HepG2 (cell line): Measurements from ENCODE around the gene C1orf74. TPM values are rescaled to one million over a fixed set of nuclear protein-coding genes. Genes with fewer than 3 reads are reported as not detected.

Experiments used
- ATAC-seq: fragments of 200-7000 bp; cut with Tn5 transposase; 3 replicates; pipeline ENCODE4 v1.9.1; 2020; ENCODE audit warnings: mild to moderate bottlenecking, moderate library complexity
- BruUV-seq: library from RNA; stranded (reverse); fragments of 400-500 nt; replicated peaks from 2 replicates; lab custom pipeline; 2021; lab: Mats Ljungman, UMichigan
- CTCF ChIA-PET: fragments of 300-600 bp; formaldehyde crosslinking; extraction: SDS; loops from one replicate; lab custom pipeline; 2021; ENCODE audit warnings: low total read pairs, inconsistent platforms, low intra/inter-chr PET ratio; lab: Yijun Ruan, JAX
- POLR2A ChIA-PET: fragments of 350-600 bp; sonication (Branson Sonifier 250); formaldehyde crosslinking; loops from one replicate; lab custom pipeline; 2020; ENCODE audit warnings: antibody characterized with exemption, inconsistent platforms; lab: Yijun Ruan, JAX
- DNase-seq: peaks from one replicate; pipeline ENCODE4 v3.0.0-alpha.2; 2015; ENCODE audit warnings: low spot score
- FAIRE-seq: peaks from 3 replicates; lab custom pipeline; 2011; peaks lifted over from hg19 to GRCh38; lab: Jason Lieb, UNC
- H2AFZ ChIP-seq: one replicate; pipeline ENCODE4 v1.6.1; 2011; ENCODE audit warnings: low read length, inconsistent platforms
- H3K27ac ChIP-seq: fragments of 300-600 bp; 3 replicates; pipeline ENCODE4 v1.8.0; 2011; ENCODE audit warnings: mixed run types, mild to moderate bottlenecking, mixed read lengths, low read length, inconsistent platforms; ENCODE audit not compliant: insufficient read depth; ENCODE audit errors: extremely low read length
- H3K27me3 ChIP-seq, 2 experiments: fragments of 200-600 bp in 1 of 2; 2 replicates in 1 of 2; 3 replicates in 1 of 2; pipeline versions ENCODE4 v1.6.0 to v1.8.0; 2011; ENCODE audit warnings: low read length in 2 of 2, mild to moderate bottlenecking in 2 of 2, moderate library complexity in 2 of 2, inconsistent platforms in 1 of 2; ENCODE audit not compliant: insufficient read depth in 2 of 2, control insufficient read depth in 1 of 2
- H3K36me3 ChIP-seq, 2 experiments: fragments of 200-600 bp in 1 of 2; replicated peaks in 1 of 2; 2 replicates in 1 of 2; 3 replicates in 1 of 2; pipeline versions ENCODE4 v1.5.1 to v1.8.0; 2011; ENCODE audit warnings: low read length in 2 of 2, inconsistent platforms in 1 of 2; ENCODE audit not compliant: insufficient read depth in 2 of 2, control insufficient read depth in 1 of 2
- H3K4me1 ChIP-seq: 2 replicates; pipeline ENCODE4 v1.5.1; 2012; ENCODE audit warnings: low read length, inconsistent platforms; ENCODE audit not compliant: insufficient read depth
- H3K4me2 ChIP-seq: 2 replicates; pipeline ENCODE4 v1.6.0; 2011; ENCODE audit warnings: low read depth, low read length, inconsistent platforms
- H3K4me3 ChIP-seq, 3 experiments: fragments of 200-600 bp in 1 of 3; sonication (generic), shearing (Covaris generic) in 1 of 3; replicated peaks in 1 of 3; 2 replicates each; pipeline ENCODE4 v1.5.1; 2011 to 2016; ENCODE audit warnings: low read length in 3 of 3, inconsistent platforms in 2 of 3, low read depth in 2 of 3, mild to moderate bottlenecking in 2 of 3, control low read depth in 1 of 3, mixed read lengths in 1 of 3; ENCODE audit not compliant: insufficient read depth in 1 of 3
- H3K79me2 ChIP-seq: one replicate; pipeline ENCODE4 v1.6.1; 2011; ENCODE audit warnings: low read length, inconsistent platforms; ENCODE audit not compliant: insufficient read depth
- H3K9ac ChIP-seq: 2 replicates; pipeline ENCODE4 v1.6.0; 2011; ENCODE audit warnings: mild to moderate bottlenecking, low read depth, low read length, inconsistent platforms; ENCODE audit not compliant: insufficient read depth
- H3K9me3 ChIP-seq: 2 replicates; pipeline ENCODE4 v1.5.1; 2012; ENCODE audit warnings: mild to moderate bottlenecking, low read length
- H4K20me1 ChIP-seq: 2 replicates; pipeline ENCODE4 v1.6.0; 2011; ENCODE audit warnings: inconsistent platforms, mild to moderate bottlenecking, low read length, moderate library complexity; ENCODE audit not compliant: insufficient read depth
- CSRNP1 ChIP-seq: sonication (generic); formaldehyde crosslinking; IDR thresholded peaks from 2 replicates; pipeline ENCODE4 v1.8.1; 2023; ENCODE audit warnings: mild to moderate bottlenecking, missing genetic modification reagents
- DR1 ChIP-seq: sonication (generic); formaldehyde crosslinking; IDR thresholded peaks from 2 replicates; pipeline ENCODE4 v1.8.0; 2021; ENCODE audit warnings: mild to moderate bottlenecking, missing genetic modification reagents, inconsistent platforms
- EEA1 ChIP-seq: sonication (generic); formaldehyde crosslinking; IDR thresholded peaks from 2 replicates; pipeline ENCODE4 v1.5.1; 2020; ENCODE audit warnings: mild to moderate bottlenecking, missing genetic modification reagents, borderline replicate concordance
- FOXC1 ChIP-seq: sonication (generic); formaldehyde crosslinking; IDR thresholded peaks from 2 replicates; pipeline ENCODE4 v1.8.0; 2022; ENCODE audit warnings: mild to moderate bottlenecking, missing genetic modification reagents, borderline replicate concordance
- HES4 ChIP-seq: sonication (generic); formaldehyde crosslinking; IDR thresholded peaks from 2 replicates; pipeline ENCODE4 v1.9.0; 2021; ENCODE audit warnings: mild to moderate bottlenecking, missing genetic modification reagents, borderline replicate concordance
- NFE2L1 ChIP-seq: sonication (generic); formaldehyde crosslinking; IDR thresholded peaks from 2 replicates; pipeline ENCODE4 v1.4.0; 2020; ENCODE audit warnings: missing genetic modification reagents, mild to moderate bottlenecking, borderline replicate concordance
- SNAI1 ChIP-seq: sonication (generic); formaldehyde crosslinking; IDR thresholded peaks from 2 replicates; pipeline ENCODE4 v1.5.0; 2020; ENCODE audit warnings: mild to moderate bottlenecking, missing genetic modification reagents, borderline replicate concordance
- ZNF547 ChIP-seq: sonication (generic); formaldehyde crosslinking; IDR thresholded peaks from 2 replicates; pipeline ENCODE4 v1.5.1; 2020; ENCODE audit warnings: mild to moderate bottlenecking, missing genetic modification reagents
- ZNF609 ChIP-seq: sonication (generic); formaldehyde crosslinking; IDR thresholded peaks from 2 replicates; pipeline ENCODE4 v1.4.0; 2020; ENCODE audit warnings: mild to moderate bottlenecking, missing genetic modification reagents, borderline replicate concordance
- WGBS: methylation state at CpG from one replicate; pipeline ENCODE4 v1.1.6; 2017; ENCODE audit warnings: low lambda C conversion rate; 5-methylcytosine and 5-hydroxymethylcytosine counted together
- in situ Hi-C: cut with HindIII; loops from 2 replicates; pipeline ENCODE4 v1.10.0; 2017; ENCODE audit warnings: low pct_unique_long_range_greater_than_20kb; ENCODE audit not compliant: extremely low pct_ligation_motif_present
- intact Hi-C: fragments of 100-400 bp; cut with micrococcal nuclease; formaldehyde crosslinking; loops from one replicate; pipeline ENCODE4 v1.10.0; 2022; ENCODE audit not compliant: unreplicated experiment
- polyA plus RNA-seq, 8 experiments: library from polyadenylated mRNA; depleted of rRNA in 3 of 8; stranded (reverse) in 7 of 8; unstranded in 1 of 8; fragments of >200 nt; fragmentation: Illumina TruSeq in 4 of 8; extraction: Trizol in 4 of 8; gene quantifications; 2 replicates each; pipeline versions ENCODE4 v1.2.1 to v1.2.3, GENCODE V29; 2011 to 2016; ENCODE audit warnings: low read depth in 4 of 8, missing spikeins in 1 of 8, mixed read lengths in 1 of 8; ENCODE audit not compliant: insufficient read depth in 1 of 8
- total RNA-seq, 5 experiments: library from RNA; depleted of rRNA; stranded (reverse); fragments of >200 nt; fragmentation: Illumina TruSeq; extraction: Trizol; gene quantifications; 2 replicates each; pipeline ENCODE4 v1.2.3, GENCODE V29; 2016; ENCODE audit warnings: low read depth in 1 of 5
- TF ChIP-seq, protein P1 (sequence below): sonication (generic); formaldehyde crosslinking; IDR thresholded peaks from 2 replicates; pipeline ENCODE4 v1.5.0; 2020; ENCODE audit warnings: missing genetic modification reagents, mild to moderate bottlenecking, borderline replicate concordance

C1orf74 gene
- total and polyA plus RNA-seq, 2 of the 13 experiments (the other 11 are each of a cell fraction or from before 2014, with no cell fraction given): 0.33 to 0.71 TPM

DNA sequence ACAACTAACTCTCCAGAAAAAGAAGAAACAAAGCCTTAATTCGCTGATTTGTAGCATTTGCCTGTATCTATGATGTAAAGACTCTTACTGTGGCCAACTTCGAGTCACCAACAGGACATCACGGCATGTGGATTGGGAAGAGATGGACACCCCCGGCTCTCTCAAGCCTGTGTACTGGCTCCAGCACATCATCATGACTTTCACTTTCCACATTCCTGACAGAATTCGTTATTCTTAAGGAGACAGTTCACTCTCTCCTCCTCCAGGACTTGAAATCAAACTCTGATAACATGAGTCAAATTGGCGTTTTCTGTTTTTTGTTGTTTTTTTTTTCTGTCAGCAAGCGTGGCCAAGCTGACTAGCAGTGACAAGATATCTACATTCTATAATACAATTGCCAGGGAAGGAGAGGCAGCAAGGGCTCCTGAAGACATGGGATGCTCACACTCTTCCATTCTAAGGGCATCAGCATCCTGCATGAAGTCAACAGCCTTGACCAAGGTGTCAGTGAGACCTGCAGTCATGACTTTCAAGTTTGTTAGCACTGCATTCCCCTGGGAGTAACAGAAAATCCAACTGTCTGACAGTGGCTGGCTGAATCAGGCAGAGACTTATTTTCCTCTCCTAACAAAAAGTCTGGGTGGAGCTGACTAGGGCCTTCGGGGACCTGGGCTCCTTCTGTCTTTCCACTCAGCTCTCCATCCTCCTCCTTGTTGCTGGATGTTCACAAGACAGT, 41.8 kb downstream of the C1orf74 start:
- no peaks in the 10 kb centered on the region for H3K36me3 ChIP-seq
- H3K4me3 ChIP-seq: no peak overlapping the region
- TF ChIP-seq DR1 (CRISPR knock-in tag): no peak
- TF ChIP-seq, protein P1, sequence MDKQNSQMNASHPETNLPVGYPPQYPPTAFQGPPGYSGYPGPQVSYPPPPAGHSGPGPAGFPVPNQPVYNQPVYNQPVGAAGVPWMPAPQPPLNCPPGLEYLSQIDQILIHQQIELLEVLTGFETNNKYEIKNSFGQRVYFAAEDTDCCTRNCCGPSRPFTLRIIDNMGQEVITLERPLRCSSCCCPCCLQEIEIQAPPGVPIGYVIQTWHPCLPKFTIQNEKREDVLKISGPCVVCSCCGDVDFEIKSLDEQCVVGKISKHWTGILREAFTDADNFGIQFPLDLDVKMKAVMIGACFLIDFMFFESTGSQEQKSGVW: no peak
- no peaks in the 10 kb centered on the region for H4K20me1 ChIP-seq
- FAIRE-seq: no peak
- H3K27ac ChIP-seq: no peak overlapping the region
- no peak for ATAC-seq
- CTCF ChIA-PET: no interaction called here
- 0 out of 2 replicates have a peak, but pooled peaks cover 3% of the 10 kb centered on the region for H3K4me1 ChIP-seq
- BruUV-seq: no TSS peak
- H3K79me2 ChIP-seq: no peaks in the 10 kb centered on the region
- H3K4me2 ChIP-seq: no peak overlapping the region
- POLR2A ChIA-PET: no interaction called here
- intact Hi-C loops: no loop called here
- no peak overlapping the region for H2AFZ ChIP-seq
- 7% methylated on average over 8 of the region's 8 CpGs for WGBS
- H3K9ac ChIP-seq: no peak overlapping the region
- H3K9me3 ChIP-seq: no peaks in the 10 kb centered on the region
- no peak for DNase-seq
- in situ Hi-C loops: no loop called here
- H3K27me3 ChIP-seq: no peaks in the 10 kb centered on the region; a peak in 2 of 5 replicates

GRCh38 chr1:209741889-209742288, 42.5 kb downstream of the C1orf74 start:
- DNase-seq (no peak), FAIRE-seq (no peak), ATAC-seq (no peak)
- H3K4me1 ChIP-seq: no peaks in the 10 kb centered on the region
- H3K9me3 ChIP-seq: no peaks in the 10 kb centered on the region
- H3K27me3 ChIP-seq: no peaks in the 10 kb centered on the region; a peak in 1 of 5 replicates
- no peaks in the 10 kb centered on the region for H3K36me3 ChIP-seq
- WGBS: 13% methylated on average over 2 of the region's 2 CpGs
- no peak overlapping the region for H3K4me2 ChIP-seq
- no TSS peak for BruUV-seq
- no peak overlapping the region for H3K4me3 ChIP-seq
- H3K27ac ChIP-seq: no peak overlapping the region
- no peaks in the 10 kb centered on the region for H4K20me1 ChIP-seq
- intact Hi-C loops: no loop called here
- ChIA-PET CTCF (no interaction called here), POLR2A (no interaction called here)
- no peak overlapping the region for H3K9ac ChIP-seq
- H3K79me2 ChIP-seq: no peaks in the 10 kb centered on the region
- no peak overlapping the region for H2AFZ ChIP-seq
- in situ Hi-C loops: no loop called here
- TF ChIP-seq ZNF609 (CRISPR knock-in tag) (no peak), CSRNP1 (CRISPR knock-in tag) (no peak), HES4 (no peak), SNAI1 (no peak), ZNF547 (CRISPR knock-in tag) (no peak), EEA1 (CRISPR knock-in tag) (no peak), NFE2L1 (no peak), FOXC1 (CRISPR knock-in tag) (no peak)
